BJ (cell line): ENCODE measurements around the gene POLR2A. TPM values are rescaled to one million over a fixed set of nuclear protein-coding genes. Genes with fewer than 3 reads are reported as not detected.

ENCODE experiments used
- CTCF ChIA-PET: fragments of 350-600 bp; formaldehyde crosslinking; extraction: SDS; loops from one replicate; lab custom pipeline; 2021; ENCODE audit warnings: antibody characterized with exemption, inconsistent platforms; lab: Yijun Ruan, JAX
- POLR2A ChIA-PET: fragments of 300-600 bp; sonication (Branson Sonifier 250); formaldehyde crosslinking; extraction: SDS; loops from one replicate; lab custom pipeline; 2021; ENCODE audit warnings: antibody characterized with exemption; lab: Charles Lee
- DNase-seq: peaks from one replicate; pipeline ENCODE4 v3.0.0-alpha.2; 2011; ENCODE audit warnings: low read depth
- H3K27me3 ChIP-seq: 2 replicates; pipeline ENCODE4 v1.6.0; 2011; ENCODE audit warnings: low read length; ENCODE audit not compliant: control insufficient read depth, insufficient read depth
- H3K36me3 ChIP-seq: 2 replicates; pipeline ENCODE4 v1.5.1; 2011; ENCODE audit warnings: low read length; ENCODE audit not compliant: control insufficient read depth, insufficient read depth
- H3K4me3 ChIP-seq: 2 replicates; pipeline ENCODE4 v1.5.1; 2011; ENCODE audit warnings: low read depth, mild to moderate bottlenecking, control low read depth, low read length
- polyA plus RNA-seq: library from polyadenylated mRNA; depleted of rRNA; stranded (reverse); fragments of >200 nt; gene quantifications from 2 replicates; pipeline ENCODE4 v1.2.3, GENCODE V29; 2011
- TF ChIP-seq, protein P1 (sequence below): IDR thresholded peaks from 2 replicates; pipeline ENCODE4 v1.5.1; 2011; ENCODE audit warnings: low read depth, mild to moderate bottlenecking, control low read depth, inconsistent platforms, low read length, moderate library complexity; ENCODE audit not compliant: insufficient read depth

The POLR2A gene
- polyA plus RNA-seq, 1 experiment, result 27.7 TPM

- no peak overlapping the region for H3K4me3 ChIP-seq
- TF ChIP-seq, protein P1, sequence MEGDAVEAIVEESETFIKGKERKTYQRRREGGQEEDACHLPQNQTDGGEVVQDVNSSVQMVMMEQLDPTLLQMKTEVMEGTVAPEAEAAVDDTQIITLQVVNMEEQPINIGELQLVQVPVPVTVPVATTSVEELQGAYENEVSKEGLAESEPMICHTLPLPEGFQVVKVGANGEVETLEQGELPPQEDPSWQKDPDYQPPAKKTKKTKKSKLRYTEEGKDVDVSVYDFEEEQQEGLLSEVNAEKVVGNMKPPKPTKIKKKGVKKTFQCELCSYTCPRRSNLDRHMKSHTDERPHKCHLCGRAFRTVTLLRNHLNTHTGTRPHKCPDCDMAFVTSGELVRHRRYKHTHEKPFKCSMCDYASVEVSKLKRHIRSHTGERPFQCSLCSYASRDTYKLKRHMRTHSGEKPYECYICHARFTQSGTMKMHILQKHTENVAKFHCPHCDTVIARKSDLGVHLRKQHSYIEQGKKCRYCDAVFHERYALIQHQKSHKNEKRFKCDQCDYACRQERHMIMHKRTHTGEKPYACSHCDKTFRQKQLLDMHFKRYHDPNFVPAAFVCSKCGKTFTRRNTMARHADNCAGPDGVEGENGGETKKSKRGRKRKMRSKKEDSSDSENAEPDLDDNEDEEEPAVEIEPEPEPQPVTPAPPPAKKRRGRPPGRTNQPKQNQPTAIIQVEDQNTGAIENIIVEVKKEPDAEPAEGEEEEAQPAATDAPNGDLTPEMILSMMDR, result no peak
- no peaks in the 10 kb centered on the region for H3K36me3 ChIP-seq
- peaks cover 25% of the 10 kb centered on the region for H3K27me3 ChIP-seq
- ChIA-PET POLR2A (no interaction called here), CTCF (interaction anchor here (1.0 to 2.3 kb wide), 6 partner anchors 36 to 620 kb away, joined by 3 to 17 read pairs (median 4); partner anchors contain the start of genes SENP3 and TMEM95)
- DNase-seq, result no peak
These were observed 43.4 kb upstream of the POLR2A start for GRCh38 chr17:7440834-7441195.

DNA sequence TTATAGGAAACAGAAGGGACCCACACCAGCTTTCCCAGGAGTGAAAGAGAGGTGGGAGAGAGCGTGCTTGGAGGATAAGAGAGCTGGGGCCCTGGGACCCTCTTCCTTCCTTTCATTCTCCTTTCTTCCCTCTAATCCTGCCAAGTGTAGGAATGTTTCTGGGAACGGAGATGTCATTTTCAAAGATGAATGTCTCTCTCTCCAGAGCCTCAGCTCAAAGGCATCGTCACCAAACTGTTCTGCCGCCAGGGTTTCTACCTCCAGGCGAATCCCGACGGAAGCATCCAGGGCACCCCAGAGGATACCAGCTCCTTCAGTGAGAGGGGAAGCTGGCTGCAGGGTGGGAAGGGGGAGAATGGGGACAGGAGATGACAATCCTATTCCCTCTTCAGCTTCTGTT lies 42.9 kb upstream of the POLR2A start:
- peaks cover 27% of the 10 kb centered on the region for H3K27me3 ChIP-seq
- H3K36me3 ChIP-seq, result no peaks in the 10 kb centered on the region
- DNase-seq, result no peak
- ChIA-PET CTCF (interaction anchor here (1.2 to 2.3 kb wide), 5 partner anchors 35 to 619 kb away, joined by 3 to 17 read pairs (median 4); partner anchors contain the start of genes SENP3 and TMEM95), POLR2A (no interaction called here)
- H3K4me3 ChIP-seq, result no peak overlapping the region
- TF ChIP-seq, protein P1, result no peak

- POLR2A ChIA-PET, result no interaction called here
- no peaks in the 10 kb centered on the region for H3K36me3 ChIP-seq
- H3K27me3 ChIP-seq, result peaks cover 33% of the 10 kb centered on the region
- no peak for DNase-seq
- CTCF ChIA-PET, result interaction anchor here (1.6 to 2.3 kb wide), 2 partner anchors 36 to 86 kb away, joined by 4 to 17 read pairs; partner anchors contain the start of gene TMEM95
- no peak overlapping the region for H3K4me3 ChIP-seq
- TF ChIP-seq, protein P1, result no peak
These were observed 42.0 kb upstream of the POLR2A start for GRCh38 chr17:7442142-7442541.

- H3K36me3 ChIP-seq, result no peaks in the 10 kb centered on the region
- no peak overlapping the region for H3K4me3 ChIP-seq
- ChIA-PET POLR2A (no interaction called here), CTCF (interaction anchor here (0.9 to 1.6 kb wide), 4 partner anchors 10 to 146 kb away, joined by 3 to 4 read pairs (median 3); partner anchors contain the start of gene SOX15)
- DNase-seq, result no peak
- TF ChIP-seq, protein P1, result no peak
- peaks cover 32% of the 10 kb centered on the region for H3K27me3 ChIP-seq
These were observed 40.4 kb upstream of the POLR2A start for GRCh38 chr17:7443499-7444485.
